Activated CD4-positive, alpha-beta T cell treated with anti-CD3 and anti-CD28 coated beads for 36 hours (primary cell): Measurements from ENCODE around the gene RNF151. TPM values are rescaled to one million over a fixed set of nuclear protein-coding genes. Genes with fewer than 3 reads are reported as not detected.
"Not testable (repeated sequence)": the region's sequence is repeated elsewhere in the genome, so short reads cannot be mapped to it uniquely, and the experiment has no call there.

ENCODE experiments used
- ATAC-seq: fragments of 200-7000 bp; cut with Tn5 transposase; one replicate; pipeline ENCODE4 v1.10.0; 2021; ENCODE audit warnings: mild to moderate bottlenecking, moderate library complexity
- CTCF ChIA-PET: fragments of 350-600 bp; sonication (Branson Sonifier 250); formaldehyde crosslinking; loops from one replicate; lab custom pipeline; 2021; ENCODE audit warnings: antibody characterized with exemption; lab: Charles Lee
- POLR2A ChIA-PET: fragments of 350-600 bp; sonication (Branson Sonifier 250); formaldehyde crosslinking; loops from one replicate; lab custom pipeline; 2021; ENCODE audit warnings: antibody characterized with exemption, inconsistent platforms; lab: Charles Lee
- DNase-seq: peaks from one replicate; pipeline ENCODE4 v3.0.0-alpha.2; 2020
- H3K27ac Mint-ChIP-seq: one replicate; pipeline ENCODE4 v1.8.0; 2021; ENCODE audit warnings: mixed read lengths
- H3K27me3 Mint-ChIP-seq: one replicate; pipeline ENCODE4 v1.8.0; 2021; ENCODE audit warnings: mixed read lengths
- H3K36me3 Mint-ChIP-seq: one replicate; pipeline ENCODE4 v1.8.0; 2021; ENCODE audit warnings: low read depth, mixed read lengths
- H3K4me1 Mint-ChIP-seq: one replicate; pipeline ENCODE4 v1.8.0; 2021; ENCODE audit warnings: mixed read lengths
- H3K4me3 Mint-ChIP-seq: one replicate; pipeline ENCODE4 v1.8.0; 2021; ENCODE audit warnings: mild to moderate bottlenecking, moderate library complexity, mixed read lengths
- H3K9me3 Mint-ChIP-seq: one replicate; pipeline ENCODE4 v1.8.0; 2021; ENCODE audit warnings: low read depth, mixed read lengths
- intact Hi-C, 2 experiments: fragments of 100-400 bp; cut with DNase I in 1 of 2; cut with micrococcal nuclease in 1 of 2; formaldehyde crosslinking; loops; one replicate each; pipeline versions ENCODE4 v1.14.2 to v1.15.1; 2022 to 2024; cut with DNase I, micrococcal nuclease
- total RNA-seq, 2 experiments: library from RNA; stranded (reverse); gene quantifications; one replicate each; pipeline ENCODE4 v1.2.3, GENCODE V29; 2021

RNF151 gene
- total RNA-seq, 2 experiments from 2014 or later, result not detected

GRCh38 chr16:2005646-2006045 is 39.0 kb downstream of the RNF151 start:
- ChIA-PET CTCF (interaction anchor here (4.1 kb wide), 1 partner anchor 135 kb away, joined by 30 read pairs; no protein-coding TSS in a partner anchor), POLR2A (no interaction called here)
- H3K4me1 Mint-ChIP-seq, result peaks cover 41% of the 10 kb centered on the region

GRCh38 chr16:2006317-2006716 is 39.7 kb downstream of the RNF151 start:
- POLR2A ChIA-PET, result no interaction called here
- intact Hi-C loops, result loop anchor here (5.0 to 10.0 kb wide), 4 partner anchors 44 to 328 kb away; partner anchors contain the start of genes MLST8 (in 1 of the 2) and RPS2 (in 1 of the 2)
- peak overlapping the region; percentile 82 for H3K4me3 Mint-ChIP-seq
- no peak for ATAC-seq
- H3K9me3 Mint-ChIP-seq, result no peaks in the 10 kb centered on the region
- H3K36me3 Mint-ChIP-seq, result peaks cover 35% of the 10 kb centered on the region
- peaks cover 41% of the 10 kb centered on the region for H3K4me1 Mint-ChIP-seq
- DNase-seq, result no peak
- no peaks in the 10 kb centered on the region for H3K27me3 Mint-ChIP-seq
- no peak overlapping the region for H3K27ac Mint-ChIP-seq
- CTCF ChIA-PET, result interaction anchor here (4.1 kb wide), 1 partner anchor 134 kb away, joined by 30 read pairs; no protein-coding TSS in a partner anchor

More at GRCh38 chr16:2005646-2006045, 39.0 kb downstream of the RNF151 start:
- peaks cover 39% of the 10 kb centered on the region for H3K36me3 Mint-ChIP-seq
- H3K9me3 Mint-ChIP-seq, result no peaks in the 10 kb centered on the region
- H3K27ac Mint-ChIP-seq, result no peak overlapping the region
- intact Hi-C loops, result loop anchor here (5.0 to 10.0 kb wide), 4 partner anchors 43 to 329 kb away; partner anchors contain the start of genes MLST8 (in 1 of the 2) and RPS2 (in 1 of the 2)
- no peak overlapping the region for H3K4me3 Mint-ChIP-seq
- ATAC-seq, result no peak
- no peaks in the 10 kb centered on the region for H3K27me3 Mint-ChIP-seq
- no peak for DNase-seq

- no peak for ATAC-seq
- Mint-ChIP-seq H3K36me3 (peaks cover 31% of the 10 kb centered on the region), H3K9me3 (no peaks in the 10 kb centered on the region), H3K4me1 (peaks cover 41% of the 10 kb centered on the region), H3K27me3 (no peaks in the 10 kb centered on the region), H3K4me3 (peak overlapping the region; percentile 82), H3K27ac (peak overlapping the region; percentile 89)
- CTCF ChIA-PET, result interaction anchor here (1.4 kb wide), 1 partner anchor 133 kb away, joined by 6 read pairs; no protein-coding TSS in a partner anchor
- POLR2A ChIA-PET, result interaction anchor here (1.4 kb wide), 1 partner anchor 148 kb away, joined by 4 read pairs; the partner anchor contains the start of gene TRAF7
- intact Hi-C loops, result loop anchor here (5.0 to 10.0 kb wide), 4 partner anchors 45 to 328 kb away; partner anchors contain the start of genes MLST8 (in 1 of the 2) and RPS2 (in 1 of the 2)
- no peak for DNase-seq
These were observed 40.6 kb downstream of the RNF151 start for GRCh38 chr16:2007081-2007836.

GRCh38 chr16:2008009-2008526 is 41.4 kb downstream of the RNF151 start:
- ChIA-PET POLR2A (interaction anchor here (0.6 to 1.4 kb wide), 2 partner anchors 44 to 147 kb away, joined by 3 to 4 read pairs; partner anchors contain the start of gene TRAF7), CTCF (interaction anchor here (1.3 to 1.4 kb wide), 3 partner anchors 14 to 132 kb away, joined by 4 to 8 read pairs (median 6); partner anchors contain the start of gene PKD1)
- ATAC-seq, result no peak

GRCh38 chr16:2008631-2009163 is 42.0 kb downstream of the RNF151 start:
- ChIA-PET POLR2A (interaction anchor here (0.6 to 1.4 kb wide), 2 partner anchors 45 to 147 kb away, joined by 3 to 4 read pairs; partner anchors contain the start of gene TRAF7), CTCF (interaction anchor here (0.7 to 1.4 kb wide), 4 partner anchors 14 to 132 kb away, joined by 3 to 8 read pairs (median 5); partner anchors contain the start of gene PKD1)
- DNase-seq (peak; percentile 68), ATAC-seq (peak; percentile 10)
- peaks cover 28% of the 10 kb centered on the region for H3K36me3 Mint-ChIP-seq
- no peaks in the 10 kb centered on the region for H3K9me3 Mint-ChIP-seq
- H3K27ac Mint-ChIP-seq, result peak overlapping the region; percentile 89
- peak overlapping the region; percentile 82 for H3K4me3 Mint-ChIP-seq
- H3K4me1 Mint-ChIP-seq, result peaks cover 41% of the 10 kb centered on the region
- H3K27me3 Mint-ChIP-seq, result no peaks in the 10 kb centered on the region
- intact Hi-C loops, result loop anchor here (1.0 to 10.0 kb wide), 13 partner anchors 14 to 326 kb away; partner anchors contain the start of genes E4F1 (in 1 of the 2), MAPK8IP3 (in 1 of the 2), MLST8 (in 1 of the 2) and NTHL1 (in 1 of the 2)

More at GRCh38 chr16:2008009-2008526, 41.4 kb downstream of the RNF151 start:
- peak overlapping the region; percentile 89 for H3K27ac Mint-ChIP-seq
- H3K9me3 Mint-ChIP-seq, result no peaks in the 10 kb centered on the region
- peak overlapping the region; percentile 82 for H3K4me3 Mint-ChIP-seq
- peaks cover 28% of the 10 kb centered on the region for H3K36me3 Mint-ChIP-seq
- peak; percentile 53 for DNase-seq
- peaks cover 41% of the 10 kb centered on the region for H3K4me1 Mint-ChIP-seq
- no peaks in the 10 kb centered on the region for H3K27me3 Mint-ChIP-seq
- intact Hi-C loops, result loop anchor here (2.0 to 10.0 kb wide), 5 partner anchors 13 to 327 kb away; partner anchors contain the start of genes MLST8 (in 1 of the 2) and RPS2 (in 1 of the 2)

- H3K27me3 Mint-ChIP-seq, result no peaks in the 10 kb centered on the region
- peak overlapping the region; percentile 89 for H3K27ac Mint-ChIP-seq
- H3K4me3 Mint-ChIP-seq, result peak overlapping the region; percentile 82
- CTCF ChIA-PET, result interaction anchor here (0.7 to 1.4 kb wide), 3 partner anchors 13 to 131 kb away, joined by 3 to 8 read pairs (median 4); partner anchors contain the start of gene PKD1
- POLR2A ChIA-PET, result interaction anchor here (0.6 kb wide), 1 partner anchor 146 kb away, joined by 3 read pairs; the partner anchor contains the start of gene TRAF7
- no peaks in the 10 kb centered on the region for H3K9me3 Mint-ChIP-seq
- peak; percentile 34 for ATAC-seq
- no peak for DNase-seq
- intact Hi-C loops, result loop anchor here (1.0 to 10.0 kb wide), 13 partner anchors 14 to 326 kb away; partner anchors contain the start of genes E4F1 (in 1 of the 2), MAPK8IP3 (in 1 of the 2), MLST8 (in 1 of the 2) and NTHL1 (in 1 of the 2)
- H3K4me1 Mint-ChIP-seq, result peaks cover 41% of the 10 kb centered on the region
- H3K36me3 Mint-ChIP-seq, result peaks cover 28% of the 10 kb centered on the region
These were observed 42.6 kb downstream of the RNF151 start for GRCh38 chr16:2009164-2009711.

- CTCF ChIA-PET, result no interaction called here
- Mint-ChIP-seq H3K27me3 (no peaks in the 10 kb centered on the region), H3K27ac (peak within 1 kb of the TSS; percentile 90), H3K36me3 (peaks cover 26% of the 10 kb centered on the region), H3K4me1 (peaks cover 35% of the 10 kb centered on the region), H3K9me3 (no peaks in the 10 kb centered on the region), H3K4me3 (peak within 1 kb of the TSS; percentile 95)
- peak; percentile 90 for DNase-seq
- intact Hi-C loops, result loop anchor here (1.0 to 10.0 kb wide), 13 partner anchors 13 to 325 kb away; partner anchors contain the start of genes E4F1 (in 1 of the 2), MAPK8IP3 (in 1 of the 2), MLST8 (in 1 of the 2) and NTHL1 (in 1 of the 2)
- peak; percentile 93 for ATAC-seq
- POLR2A ChIA-PET, result interaction anchor here (0.7 kb wide), 1 partner anchor 136 kb away, joined by 3 read pairs; no protein-coding TSS in a partner anchor
These were observed 43.3 kb downstream of the RNF151 start, which contains the start of gene ZNF598 for GRCh38 chr16:2009791-2010510. ZNF598 (minus strand) TSS chr16:2009821.

- ATAC-seq, H3K27ac Mint-ChIP-seq, H3K4me3 Mint-ChIP-seq, DNase-seq, H3K27me3 Mint-ChIP-seq, H3K9me3 Mint-ChIP-seq, intact Hi-C loops: not testable (repeated sequence)
- CTCF ChIA-PET, result interaction anchor here (0.8 to 1.1 kb wide), 2 partner anchors 11 to 16 kb away, joined by 3 to 4 read pairs; no protein-coding TSS in a partner anchor
- Mint-ChIP-seq H3K36me3 (peaks cover 20% of the 10 kb centered on the region), H3K4me1 (peaks cover 24% of the 10 kb centered on the region)
- POLR2A ChIA-PET, result interaction anchor here (0.6 kb wide), 2 partner anchors 13 to 18 kb away, joined by 4 to 7 read pairs; no protein-coding TSS in a partner anchor
These were observed 45.1 kb downstream of the RNF151 start for GRCh38 chr16:2011726-2012125.

GRCh38 chr16:2013527-2013926 is 46.9 kb downstream of the RNF151 start:
- peaks cover 9% of the 10 kb centered on the region for H3K36me3 Mint-ChIP-seq
- DNase-seq (no peak), ATAC-seq (no peak)
- ChIA-PET CTCF (interaction anchor here (1.2 kb wide), 1 partner anchor 9 kb away, joined by 3 read pairs; no protein-coding TSS in a partner anchor), POLR2A (no interaction called here)
- H3K9me3 Mint-ChIP-seq, result no peaks in the 10 kb centered on the region
- H3K27me3 Mint-ChIP-seq, result peaks cover 3% of the 10 kb centered on the region
- H3K27ac Mint-ChIP-seq, result no peak overlapping the region
- peaks cover 6% of the 10 kb centered on the region for H3K4me1 Mint-ChIP-seq
- intact Hi-C loops, result no loop called here
- H3K4me3 Mint-ChIP-seq, result no peak overlapping the region
